Testis (tissue), 3 donors: Measurements from ENCODE around the gene TC2N. TPM values are rescaled to one million over a fixed set of nuclear protein-coding genes. Genes with fewer than 3 reads are reported as not detected.

Experiments used
- DNase-seq: peaks from one replicate; pipeline ENCODE4 v3.0.0-alpha.2; 2019
- H3K27ac ChIP-seq, 2 donors: fragments of 200-600 bp; sonication (generic); one replicate each; pipeline ENCODE4 v1.5.1; 2019
- H3K27me3 ChIP-seq: fragments of 200-600 bp; sonication (generic); one replicate; pipeline ENCODE4 v1.5.1; 2019
- H3K36me3 ChIP-seq: fragments of 200-600 bp; sonication (generic); one replicate; pipeline ENCODE4 v1.5.1; 2017; ENCODE audit warnings: low read depth; ENCODE audit errors: missing control alignments
- H3K4me1 ChIP-seq: fragments of 200-600 bp; sonication (generic); one replicate; pipeline ENCODE4 v1.5.1; 2019
- H3K4me3 ChIP-seq, 2 donors: fragments of 200-600 bp; sonication (generic); one replicate each; pipeline ENCODE4 v1.5.1; 2017 to 2019
- H3K9me3 ChIP-seq: fragments of 200-600 bp; sonication (generic); one replicate; pipeline ENCODE4 v1.5.1; 2017
- POLR2A ChIP-seq: fragments of 450-650 bp; IDR thresholded peaks from one replicate; pipeline ENCODE4 v1.6.1; 2017; ENCODE audit warnings: antibody characterized with exemption, mild to moderate bottlenecking, moderate library complexity
- WGBS, 2 donors: methylation state at CpG; one replicate each; pipeline ENCODE4 v1.1.5; 2018; 5-methylcytosine and 5-hydroxymethylcytosine counted together
- intact Hi-C: fragments of 100-400 bp; cut with DNase I; formaldehyde crosslinking; loops from one replicate; pipeline ENCODE4 v1.15.1; 2023; ENCODE audit warnings: low total_unique reads
- polyA plus RNA-seq: library from polyadenylated mRNA; stranded (reverse); fragments of 350-450 nt; fragmentation: Illumina TruSeq; extraction: RNeasy Lipid Tissue Mini Kit (QIAGEN cat#74804); gene quantifications from one replicate; pipeline ENCODE4 v1.2.3, GENCODE V29; 2014; ENCODE audit warnings: low read depth, low replicate concordance; ENCODE audit not compliant: insufficient read depth
- total RNA-seq, 2 donors: library from RNA; depleted of rRNA; stranded (reverse); fragments of >200 nt; gene quantifications; one replicate each; pipeline ENCODE4 v1.2.3, GENCODE V29; 2016
- TF ChIP-seq, protein P1 (sequence below), 3 experiments: fragments of 450-650 bp in 2 of 3; fragments of 200-600 bp in 1 of 3; sonication (generic) in 1 of 3; IDR thresholded peaks; one replicate each; pipeline ENCODE4 v1.5.1; 2016 to 2019; ENCODE audit warnings: antibody characterized with exemption in 3 of 3, mild to moderate bottlenecking in 2 of 3, moderate library complexity in 1 of 3

The TC2N gene
- total and polyA plus RNA-seq, 3 donors from 2014 or later, result 17.2 to 24.3 (median 19.6) TPM

DNA sequence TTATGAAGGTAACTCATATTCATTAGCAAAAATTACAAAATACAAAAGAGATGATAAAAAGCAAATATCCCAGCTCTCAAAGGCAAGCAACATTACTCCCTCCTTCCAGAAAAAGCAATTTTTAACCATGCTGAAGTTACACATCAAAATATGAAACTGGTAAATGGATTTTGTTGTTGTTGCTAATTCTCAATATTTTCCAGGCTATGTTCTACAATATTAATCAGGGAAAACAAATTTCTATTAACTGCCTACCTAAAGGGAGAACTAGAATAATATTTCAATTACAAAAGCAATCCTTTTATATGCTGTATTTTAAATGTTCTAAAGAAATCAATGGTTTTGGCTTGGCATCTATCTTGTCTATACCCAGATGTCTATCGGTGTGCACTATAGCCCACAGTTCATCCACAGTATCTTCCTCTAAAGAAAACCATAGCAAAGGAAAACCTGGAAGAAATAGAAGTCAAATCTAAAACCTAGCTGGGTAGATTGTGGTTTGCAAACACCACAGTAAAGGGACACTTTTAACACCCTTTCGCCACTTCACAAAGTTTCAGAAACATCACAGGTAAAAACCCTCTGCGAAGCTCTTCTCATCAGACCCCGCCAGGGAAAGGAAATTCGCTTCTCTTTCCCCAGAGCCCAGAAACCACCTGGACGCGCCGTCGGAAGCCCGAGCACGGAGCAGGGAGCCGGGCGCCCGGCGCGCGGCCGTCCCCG, 32.0 kb downstream of the TC2N start:
- H3K9me3 ChIP-seq, result no peaks in the 10 kb centered on the region
- H3K27ac ChIP-seq, result peak overlapping the region; percentile 83 to 91
- H3K4me1 ChIP-seq, result peaks cover 4% of the 10 kb centered on the region
- peak overlapping the region; percentile 75 to 88 for H3K4me3 ChIP-seq
- H3K27me3 ChIP-seq, result no peaks in the 10 kb centered on the region
- H3K36me3 ChIP-seq, result no peaks in the 10 kb centered on the region
- DNase-seq, result no peak
- intact Hi-C loops, result no loop called here
- TF ChIP-seq, protein P1, sequence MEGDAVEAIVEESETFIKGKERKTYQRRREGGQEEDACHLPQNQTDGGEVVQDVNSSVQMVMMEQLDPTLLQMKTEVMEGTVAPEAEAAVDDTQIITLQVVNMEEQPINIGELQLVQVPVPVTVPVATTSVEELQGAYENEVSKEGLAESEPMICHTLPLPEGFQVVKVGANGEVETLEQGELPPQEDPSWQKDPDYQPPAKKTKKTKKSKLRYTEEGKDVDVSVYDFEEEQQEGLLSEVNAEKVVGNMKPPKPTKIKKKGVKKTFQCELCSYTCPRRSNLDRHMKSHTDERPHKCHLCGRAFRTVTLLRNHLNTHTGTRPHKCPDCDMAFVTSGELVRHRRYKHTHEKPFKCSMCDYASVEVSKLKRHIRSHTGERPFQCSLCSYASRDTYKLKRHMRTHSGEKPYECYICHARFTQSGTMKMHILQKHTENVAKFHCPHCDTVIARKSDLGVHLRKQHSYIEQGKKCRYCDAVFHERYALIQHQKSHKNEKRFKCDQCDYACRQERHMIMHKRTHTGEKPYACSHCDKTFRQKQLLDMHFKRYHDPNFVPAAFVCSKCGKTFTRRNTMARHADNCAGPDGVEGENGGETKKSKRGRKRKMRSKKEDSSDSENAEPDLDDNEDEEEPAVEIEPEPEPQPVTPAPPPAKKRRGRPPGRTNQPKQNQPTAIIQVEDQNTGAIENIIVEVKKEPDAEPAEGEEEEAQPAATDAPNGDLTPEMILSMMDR (IDR thresholded peaks at IDR 0.05), result no peak
- no peak for TF ChIP-seq POLR2A
- WGBS, 2 donors, result 13 to 19% methylated on average over 11 to 19 of the region's 19 CpGs

DNA sequence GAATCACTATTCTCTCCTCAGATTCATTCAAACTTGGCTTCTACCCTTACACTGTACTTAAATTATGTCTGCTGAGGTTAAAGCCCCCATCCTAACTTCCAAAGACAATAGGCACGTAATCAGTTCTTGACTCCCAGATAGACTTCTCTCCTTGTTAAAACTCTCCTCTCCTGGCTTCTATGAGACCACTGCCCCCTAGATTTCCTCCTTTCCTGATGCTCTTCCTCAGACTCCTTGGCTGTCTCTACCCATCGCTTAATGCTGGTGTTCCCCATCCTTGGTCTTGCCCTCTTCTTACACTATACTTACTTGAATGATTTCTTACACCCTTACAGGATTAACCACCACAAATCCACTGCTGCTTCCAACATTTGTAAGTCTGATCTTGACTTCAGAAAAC, 32.8 kb downstream of the TC2N start:
- no peaks in the 10 kb centered on the region for H3K27me3 ChIP-seq
- no peaks in the 10 kb centered on the region for H3K36me3 ChIP-seq
- H3K4me1 ChIP-seq, result peaks cover 4% of the 10 kb centered on the region
- no peak overlapping the region for H3K4me3 ChIP-seq
- H3K27ac ChIP-seq, result no peak overlapping the region
- WGBS, 2 donors, result 57 to 78% methylated on average over 2 of the region's 2 CpGs
- H3K9me3 ChIP-seq, result no peaks in the 10 kb centered on the region
- intact Hi-C loops, result no loop called here
- no peak for TF ChIP-seq POLR2A
- TF ChIP-seq, protein P1 (IDR thresholded peaks at IDR 0.05), result no peak
- DNase-seq, result no peak

DNA sequence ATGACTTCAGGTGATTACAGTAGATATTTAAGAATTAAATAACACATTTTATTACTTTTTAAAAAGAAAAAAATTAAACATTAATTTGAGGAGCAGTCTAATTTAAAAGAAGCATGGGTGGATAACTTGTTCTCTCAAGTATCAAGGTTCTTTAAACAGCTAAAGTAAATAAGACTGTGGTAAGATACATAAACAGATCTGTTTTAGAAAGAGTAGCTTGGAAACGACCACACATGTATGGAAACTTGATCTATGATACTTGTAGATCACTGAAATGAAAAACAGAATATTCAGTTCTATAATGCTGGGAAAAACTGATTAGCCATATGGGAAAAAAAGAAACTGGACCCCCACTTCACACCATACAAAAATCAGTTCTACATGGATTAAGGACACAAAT, 36.0 kb downstream of the TC2N start:
- WGBS, 2 donors, result 48 to 52% methylated on average over 1 of the region's 1 CpG
- intact Hi-C loops, result no loop called here
- no peak overlapping the region for H3K4me3 ChIP-seq

DNA sequence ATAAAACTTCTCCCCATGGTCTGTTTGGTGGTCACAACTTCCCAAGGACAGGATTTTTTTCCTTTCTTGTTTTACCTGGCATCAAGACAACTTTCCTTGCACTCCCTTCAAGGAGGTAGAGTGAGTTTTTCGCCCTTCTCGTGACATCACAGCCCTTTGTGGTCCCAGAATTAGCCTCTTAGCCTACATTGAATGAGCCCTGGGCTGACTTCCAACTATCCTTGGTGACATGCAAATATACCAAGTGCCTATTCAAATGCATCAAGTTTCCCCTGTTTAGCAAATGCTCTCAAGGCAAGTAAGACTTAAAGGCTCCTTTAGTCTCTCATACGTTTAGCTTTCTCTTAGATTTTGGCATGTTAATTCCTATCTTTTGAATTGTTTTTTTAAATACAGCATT, 36.6 kb downstream of the TC2N start:
- TF ChIP-seq, protein P1 (IDR thresholded peaks at IDR 0.05), result no peak
- TF ChIP-seq POLR2A, result no peak
- Histone ChIP-seq H3K27me3 (no peaks in the 10 kb centered on the region), H3K36me3 (no peaks in the 10 kb centered on the region), H3K27ac (no peak overlapping the region), H3K9me3 (no peaks in the 10 kb centered on the region), H3K4me3 (no peak overlapping the region), H3K4me1 (no peaks in the 10 kb centered on the region)
- no peak for DNase-seq
- WGBS, 2 donors, result 42% methylated on average over 3 of the region's 3 CpGs
- intact Hi-C loops, result no loop called here

More for the DNA sequence above, 36.0 kb downstream of the TC2N start:
- Histone ChIP-seq H3K27ac (no peak overlapping the region), H3K27me3 (no peaks in the 10 kb centered on the region), H3K9me3 (no peaks in the 10 kb centered on the region), H3K4me1 (no peaks in the 10 kb centered on the region), H3K36me3 (no peaks in the 10 kb centered on the region)
- TF ChIP-seq, protein P1 (IDR thresholded peaks at IDR 0.05), result no peak
- no peak for TF ChIP-seq POLR2A
- no peak for DNase-seq

DNA sequence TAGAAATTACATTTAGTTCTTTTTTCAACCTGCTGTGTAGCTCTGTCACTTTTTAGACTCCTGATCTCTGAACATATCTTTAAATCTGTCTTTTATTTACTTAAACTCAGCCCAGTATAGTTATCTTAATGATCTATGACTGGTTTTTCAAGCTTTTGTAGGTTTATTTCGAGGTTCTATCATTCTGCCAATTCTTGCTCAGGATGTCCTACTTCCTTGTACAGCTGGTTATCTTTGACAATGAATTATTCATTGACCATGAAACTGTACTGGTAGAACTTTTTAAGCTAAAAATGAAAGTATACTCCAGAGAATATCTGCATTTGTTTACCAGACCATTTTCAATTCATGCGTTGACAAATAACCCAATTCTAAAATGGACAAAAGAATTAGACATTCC, 37.8 kb downstream of the TC2N start:
- intact Hi-C loops, result no loop called here
- Histone ChIP-seq H3K4me3 (no peak overlapping the region), H3K27me3 (no peaks in the 10 kb centered on the region), H3K27ac (no peak overlapping the region), H3K9me3 (no peaks in the 10 kb centered on the region), H3K4me1 (no peaks in the 10 kb centered on the region), H3K36me3 (no peaks in the 10 kb centered on the region)
- 41 to 43% methylated on average over 2 of the region's 2 CpGs for WGBS, 2 donors
- TF ChIP-seq POLR2A, result no peak
- TF ChIP-seq, protein P1 (IDR thresholded peaks at IDR 0.05), result no peak
- no peak for DNase-seq
